Sigmoid colon (tissue), 4 donors: ENCODE measurements around the gene CHRM5.

ENCODE experiments used
- CTCF ChIP-seq, 4 experiments: fragments of 450-650 bp in 3 of 4; fragments of 200-600 bp in 1 of 4; IDR thresholded peaks; one replicate each; pipeline ENCODE4 v1.5.1; 2016 to 2019; ENCODE audit warnings: antibody characterized with exemption in 4 of 4, mild to moderate bottlenecking in 3 of 4, moderate library complexity in 2 of 4
- POLR2A ChIP-seq, 2 donors: fragments of 450-650 bp; IDR thresholded peaks; one replicate each; pipeline ENCODE4 v1.6.1; 2016; ENCODE audit warnings: antibody characterized with exemption in 2 of 2, mild to moderate bottlenecking in 2 of 2, moderate library complexity in 2 of 2
- POLR2AphosphoS5 ChIP-seq, 4 donors: sonication (generic); formaldehyde crosslinking; IDR thresholded peaks; one replicate each; pipeline ENCODE4 v1.6.1; 2017; ENCODE audit warnings: antibody characterized with exemption in 4 of 4

- TF ChIP-seq POLR2A (IDR thresholded peaks at IDR 0.05) (no peak), CTCF (IDR thresholded peaks at IDR 0.05) (peak in 2 of 4 experiments; percentile 10 to 38), POLR2AphosphoS5 (IDR thresholded peaks at IDR 0.05) (no peak)
Observed at GRCh38 chr15:34109797-34110663, 141.7 kb downstream of the CHRM5 start.
